Activated T-helper 1 cell treated with Interleukin-2 at 50 U/mL for 16 hours (primary cell): ENCODE data around the gene MSANTD4.
"Not testable (repeated sequence)": the region's sequence is repeated elsewhere in the genome, so short reads cannot be mapped to it uniquely, and the experiment has no call there.

Experiments
- DNase-seq: peaks from one replicate; pipeline ENCODE4 v3.0.0-alpha.2; 2020; ENCODE audit warnings: low read depth

MSANTD4 gene

DNA sequence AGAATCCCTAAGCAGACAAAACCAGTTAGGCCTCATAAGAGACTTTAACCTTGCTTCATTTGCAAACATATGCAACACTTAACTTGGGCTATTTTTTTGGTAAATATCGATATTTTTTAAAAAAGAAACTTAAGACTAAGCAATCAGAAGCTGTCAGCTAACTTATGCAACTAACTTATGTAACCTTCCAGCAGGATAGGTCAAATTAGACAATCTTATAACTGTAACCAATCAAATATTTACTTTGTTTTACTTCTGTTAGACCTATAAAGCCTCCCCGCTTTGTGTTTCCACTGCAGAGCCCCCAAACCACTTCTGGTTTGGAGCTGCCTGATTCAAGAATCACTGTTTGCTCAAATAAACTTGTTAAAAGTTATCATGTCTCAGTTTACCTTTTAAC, 8.0 kb downstream of the MSANTD4 start:
- no peak for DNase-seq

DNA sequence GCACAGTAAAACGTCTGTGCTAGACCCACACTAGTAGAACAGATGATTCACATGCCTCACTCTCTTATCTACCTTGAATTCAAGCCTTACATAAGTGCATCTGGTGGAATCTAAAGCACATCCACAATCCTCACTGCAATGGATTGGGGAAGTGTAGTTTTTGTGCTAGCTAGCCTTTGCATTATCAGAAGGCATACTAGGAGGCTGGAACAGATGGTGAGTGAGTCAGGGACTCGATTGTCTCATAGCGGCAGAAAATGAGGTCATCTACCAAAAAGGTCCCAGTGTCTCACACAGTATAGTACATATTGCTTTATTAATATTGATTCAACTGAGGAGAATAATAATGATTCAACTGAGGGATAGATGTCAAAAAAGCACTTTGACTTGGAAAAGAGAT, 9.3 kb downstream of the MSANTD4 start:
- no peak for DNase-seq

DNA sequence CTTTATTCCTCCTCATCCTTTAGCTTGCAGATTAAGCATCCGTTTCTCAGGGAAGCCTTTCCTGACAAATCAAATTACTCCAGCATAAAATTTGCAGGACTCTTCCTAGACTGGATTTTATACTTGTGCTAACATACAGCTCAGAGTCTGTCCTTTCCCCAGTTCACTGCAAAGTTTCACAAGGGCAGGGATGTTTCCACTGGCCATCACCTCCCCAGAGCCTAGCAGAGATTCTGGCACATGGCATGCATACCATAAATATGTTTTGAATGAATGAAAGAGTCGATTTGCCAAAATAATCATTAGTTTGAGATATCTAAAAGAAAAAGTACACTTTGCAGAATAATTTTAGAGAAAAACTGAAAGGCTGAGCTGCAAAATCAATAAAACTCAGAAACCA, 10.6 kb downstream of the MSANTD4 start:
- DNase-seq: no peak

DNA sequence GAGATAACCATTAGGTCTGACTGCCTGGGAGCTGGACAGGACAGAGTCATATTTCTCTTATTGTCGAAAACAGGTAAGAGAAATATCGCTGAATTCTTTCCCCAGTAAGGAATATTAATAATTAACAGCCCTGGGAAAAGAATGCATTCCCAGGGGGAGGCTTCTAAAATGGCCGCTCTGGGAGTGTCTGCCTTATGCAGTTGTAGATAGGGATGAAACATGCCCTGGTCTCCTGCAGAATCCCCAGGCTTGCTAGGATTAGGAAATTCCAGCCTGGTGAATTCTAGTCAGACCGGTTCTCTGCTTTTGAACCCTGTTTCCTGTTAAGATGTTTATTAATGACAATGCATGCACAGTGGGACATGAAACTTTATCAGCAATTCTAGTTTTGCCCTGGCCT, 18.9 kb downstream of the MSANTD4 start:
- not testable (repeated sequence) for DNase-seq

DNA sequence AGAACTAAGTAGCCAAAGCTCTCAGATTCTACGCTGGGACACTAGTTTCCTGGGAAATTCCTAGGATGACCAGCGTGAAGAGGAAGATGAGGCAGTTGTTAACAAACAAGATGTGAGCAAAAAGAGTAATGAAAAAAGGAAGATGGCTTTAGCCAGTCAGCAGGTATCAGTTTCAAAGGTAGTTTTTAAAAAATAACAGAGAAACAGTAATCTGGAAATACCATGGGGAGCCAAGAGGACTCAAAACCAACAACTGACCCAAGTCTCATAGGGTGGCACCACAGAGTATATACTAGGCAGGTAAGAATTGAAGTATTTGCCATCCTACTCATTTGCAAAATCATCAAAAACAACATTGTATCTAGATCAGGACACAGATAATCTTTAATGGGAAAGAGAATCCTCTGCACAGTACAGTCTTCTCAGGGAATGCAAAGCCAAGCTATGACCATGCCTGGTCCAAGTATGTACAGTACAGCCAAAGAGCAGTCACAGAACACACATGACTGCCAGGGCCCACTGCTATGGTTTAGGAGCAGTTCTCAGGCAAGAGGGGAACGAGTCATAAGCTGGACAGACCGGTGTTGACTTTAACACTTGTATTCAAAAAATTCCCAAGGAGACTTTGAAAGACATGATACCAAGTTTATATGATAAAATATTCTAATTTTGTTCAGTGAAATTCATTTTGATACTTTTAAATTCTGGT, 20.6 kb downstream of the MSANTD4 start:
- DNase-seq: no peak

DNA sequence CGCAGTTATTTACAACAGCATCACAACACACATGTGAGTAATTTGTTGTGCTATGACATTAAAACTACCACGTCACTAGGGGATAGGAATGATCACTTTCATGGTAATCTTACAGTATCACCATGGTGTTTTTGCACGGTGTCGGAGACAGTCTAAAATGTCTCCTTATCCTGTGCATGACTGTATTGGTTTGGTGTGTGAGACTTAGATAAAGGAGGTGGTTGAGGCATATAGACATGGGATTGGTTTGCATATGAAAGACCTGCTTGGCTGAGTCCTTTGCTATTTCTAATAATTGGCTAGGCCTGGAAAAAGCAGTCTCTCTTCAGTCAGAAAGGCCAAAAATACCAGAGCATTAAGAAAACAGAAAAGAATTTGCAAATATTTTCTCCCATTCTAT, 30.2 kb downstream of the MSANTD4 start:
- DNase-seq: no peak

DNA sequence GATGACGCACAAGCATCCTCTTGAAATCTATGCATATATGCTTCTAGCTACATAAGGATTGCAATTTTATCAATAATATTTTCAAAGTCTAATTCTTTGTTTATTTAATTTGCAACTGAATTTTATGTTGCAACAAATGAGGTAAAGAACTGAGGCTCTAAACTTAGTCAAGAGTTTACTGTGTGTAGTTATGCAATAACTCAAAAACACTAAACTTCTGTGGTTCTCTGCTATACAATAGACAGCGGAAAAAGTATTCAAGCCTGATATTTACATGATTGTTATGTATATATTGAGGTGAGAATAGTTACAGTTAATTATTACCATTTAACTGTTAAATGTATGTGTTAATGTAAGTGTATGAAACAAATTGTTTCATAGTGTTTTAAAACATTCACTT, 32.9 kb downstream of the MSANTD4 start:
- DNase-seq: no peak

DNA sequence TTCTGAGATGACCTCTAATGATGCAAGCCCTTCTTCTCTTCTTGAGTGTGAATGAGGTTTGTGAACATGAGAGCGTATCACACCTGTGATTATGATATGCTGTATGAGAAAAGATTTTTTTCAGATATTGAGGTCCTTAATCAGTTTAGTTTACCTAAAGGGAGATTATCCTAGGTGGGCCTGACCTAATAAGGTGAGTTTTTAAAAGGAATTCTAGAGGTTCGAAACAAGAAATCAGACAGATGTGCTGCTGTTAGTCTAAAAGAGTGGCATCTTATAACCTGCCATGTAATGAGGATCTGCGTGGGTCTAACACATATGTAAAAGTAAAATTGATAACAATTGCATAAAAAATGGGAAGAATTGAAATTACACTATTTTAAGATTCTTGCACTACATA, 33.8 kb downstream of the MSANTD4 start:
- DNase-seq: no peak

DNA sequence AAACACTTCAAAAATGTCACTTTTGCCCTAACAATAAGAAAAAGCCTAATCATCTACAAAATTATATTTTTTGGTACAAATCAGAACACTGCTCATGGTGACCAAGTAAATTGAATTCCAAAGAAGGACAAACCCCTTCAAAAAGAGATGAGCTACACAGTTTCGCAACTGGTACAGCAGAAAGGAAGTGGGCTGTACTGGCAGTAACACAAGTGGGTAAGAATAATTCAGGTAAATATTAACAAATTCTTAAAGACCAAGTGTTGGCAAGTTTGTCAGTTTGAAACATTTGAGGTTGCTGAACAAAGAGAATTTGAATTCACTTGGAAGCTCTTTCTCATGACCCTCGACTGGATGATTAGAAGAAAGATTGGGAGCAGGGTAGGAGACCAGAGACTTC, 35.5 kb downstream of the MSANTD4 start:
- no peak for DNase-seq

DNA sequence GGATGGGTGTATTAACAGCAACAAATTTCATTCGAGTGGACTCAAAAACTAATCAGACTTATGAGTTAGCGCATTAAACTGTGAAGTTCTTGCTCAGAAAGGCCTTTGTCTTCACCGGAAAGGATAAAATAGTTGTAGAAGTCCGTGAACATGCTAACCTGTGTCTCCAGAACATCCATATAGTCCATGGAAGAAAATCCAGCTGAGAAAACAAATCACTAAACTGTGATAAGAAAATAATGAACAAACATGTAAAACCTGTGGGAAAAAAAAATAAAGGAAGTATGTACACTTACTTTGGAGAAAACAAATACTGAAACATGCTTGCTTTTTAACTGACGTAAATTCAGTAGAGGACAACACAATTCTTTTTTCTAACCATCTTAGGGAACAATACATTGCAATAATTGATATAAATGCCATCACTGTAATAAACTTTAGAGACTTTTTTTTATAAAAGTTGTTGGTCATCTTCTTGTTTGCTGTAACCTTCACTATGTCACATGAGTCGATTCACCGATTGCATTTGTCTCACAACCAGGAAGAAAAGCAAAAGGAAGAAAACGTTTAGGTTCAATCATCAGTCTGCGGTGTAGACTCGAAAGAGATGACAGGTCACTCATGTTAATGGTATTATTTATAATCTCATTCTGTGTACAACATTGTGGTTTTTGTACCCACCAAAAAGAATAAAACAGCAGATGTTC, 41.9 kb downstream of the MSANTD4 start:
- DNase-seq: no peak

DNA sequence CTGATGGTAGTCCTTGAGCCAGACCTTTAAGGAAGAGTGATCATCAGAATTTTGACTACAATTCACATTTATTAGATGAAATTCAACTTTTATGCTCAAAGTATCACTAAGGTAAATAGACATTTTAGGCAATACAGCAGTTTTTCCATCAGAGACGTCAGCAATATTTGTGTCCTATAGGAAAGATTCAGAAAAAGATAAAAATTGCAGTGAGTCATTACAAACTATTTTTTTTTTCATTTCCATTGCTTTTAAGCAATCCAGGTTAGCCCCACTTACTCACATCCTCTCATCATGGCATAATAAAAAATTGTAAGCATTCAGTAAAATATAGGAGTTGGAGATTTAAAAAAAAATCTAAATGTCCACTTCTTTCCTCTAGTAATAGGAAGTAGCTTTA, 46.9 kb downstream of the MSANTD4 start:
- no peak for DNase-seq

DNA sequence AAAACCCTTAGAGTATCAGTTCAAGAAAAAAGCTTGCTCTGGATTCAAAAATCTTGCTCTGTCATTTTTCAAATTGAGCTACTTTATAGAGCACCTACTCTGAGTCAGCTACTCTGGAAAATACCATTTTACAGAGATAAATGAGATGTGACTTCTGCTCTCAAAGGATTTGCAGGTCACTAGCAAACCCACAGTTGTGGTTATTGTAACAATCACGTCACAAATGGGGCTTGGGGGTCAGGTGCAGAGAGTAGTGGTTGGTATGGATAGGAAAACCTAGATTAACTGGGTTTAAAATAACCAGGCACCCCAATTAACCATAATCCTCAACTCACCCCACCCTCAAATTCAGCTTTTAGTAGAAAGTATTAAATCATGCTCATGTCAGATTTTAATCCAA, 52.3 kb downstream of the MSANTD4 start:
- no peak for DNase-seq

DNA sequence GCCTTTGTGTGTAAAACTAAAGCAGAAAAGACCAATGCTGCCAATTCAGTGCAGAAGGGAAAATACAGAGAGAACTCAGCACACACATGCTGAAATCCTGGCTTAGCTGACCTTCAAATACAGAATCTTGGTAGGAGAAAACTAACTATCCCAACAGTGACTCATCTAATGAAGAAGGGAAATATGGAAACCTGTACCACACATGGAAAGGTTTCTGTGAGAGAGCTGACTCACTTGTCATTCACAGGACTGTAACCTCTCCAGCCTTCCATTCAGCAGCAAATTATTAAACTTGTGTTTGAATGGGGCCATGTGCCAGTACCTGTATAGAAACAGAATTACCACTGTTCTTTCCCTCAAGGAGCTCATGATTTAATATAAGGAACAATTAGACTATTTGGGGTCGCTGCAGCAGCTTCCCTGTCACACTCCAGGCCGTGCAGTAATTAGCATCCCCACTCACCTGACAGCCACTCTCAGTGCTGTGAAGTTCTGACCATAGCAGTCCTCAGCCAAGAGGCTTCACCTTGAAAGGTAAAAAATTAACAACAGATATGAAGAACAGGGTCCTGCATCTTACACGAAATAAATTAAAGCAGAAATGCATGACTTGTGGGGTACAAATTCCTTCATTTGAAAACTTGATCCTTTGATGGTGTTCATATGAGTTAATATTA, 53.9 kb downstream of the MSANTD4 start:
- no peak for DNase-seq

DNA sequence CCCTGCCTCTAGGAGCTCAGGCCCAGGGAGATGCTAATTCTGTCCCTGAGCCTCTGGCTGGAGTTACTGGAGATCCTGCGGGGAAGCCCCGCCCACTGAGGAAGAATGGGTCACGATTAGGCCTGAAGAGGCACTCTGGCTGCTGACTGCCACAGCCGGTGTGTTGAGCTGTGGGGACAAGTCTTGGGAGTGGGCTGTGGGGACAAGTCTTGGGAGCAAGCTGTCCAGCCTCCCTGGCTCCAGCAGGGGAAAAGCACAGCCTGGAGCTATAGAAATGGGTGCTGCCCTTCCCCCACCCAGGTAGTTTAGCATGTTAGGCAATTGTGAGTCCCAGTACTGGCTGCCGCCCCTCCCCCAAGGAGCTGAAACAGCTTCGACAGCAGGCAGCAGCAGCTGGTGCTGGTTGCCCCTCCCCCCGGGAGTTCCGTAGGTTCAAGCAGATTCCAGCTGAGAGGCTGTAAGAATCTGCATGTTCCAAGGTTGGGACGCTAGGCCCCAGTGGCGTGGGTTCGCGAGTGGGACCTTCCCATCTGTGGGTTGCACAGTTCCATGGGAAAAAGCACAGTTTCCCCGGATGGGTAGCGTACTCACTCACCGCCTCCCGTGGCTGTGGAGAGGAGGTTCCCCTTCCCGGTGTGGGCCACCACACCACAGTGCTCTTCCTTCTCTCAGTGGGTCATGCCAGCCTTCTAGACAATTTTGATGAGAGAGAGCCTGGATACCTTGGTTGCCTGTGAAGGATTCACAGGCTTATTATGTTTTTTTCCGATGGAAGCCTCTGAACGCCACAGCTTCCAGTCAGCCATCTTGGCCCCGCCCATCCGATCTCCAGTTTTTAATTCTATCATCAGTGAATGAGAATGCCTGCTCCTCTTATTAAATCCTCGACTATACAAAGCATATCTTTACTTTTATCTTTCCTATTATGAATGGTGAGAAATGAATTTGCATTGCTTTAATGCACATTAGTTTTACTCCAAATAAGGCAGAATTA, 61.5 kb downstream of the MSANTD4 start:
- no peak for DNase-seq
